Measurements from ENCODE around the gene SLC16A3.

- TF ChIP-seq CTCF (IDR thresholded peaks at IDR 0.05) (no peak), POLR2A (IDR thresholded peaks at IDR 0.05) (no peak)
These were observed 2.4 kb downstream of the SLC16A3 start for GRCh38 chr17:82231312-82231561.
